Activated CD8-positive, alpha-beta memory T cell treated with anti-CD3 and anti-CD28 coated beads, Interleukin-2, amount 50 U/mL, for 1 hour (primary cell): ENCODE data around the gene YTHDF2.
"Not testable (repeated sequence)": the region's sequence is repeated elsewhere in the genome, so short reads cannot be mapped to it uniquely, and the experiment has no call there.

Experiments
- DNase-seq: peaks from one replicate; pipeline ENCODE4 v3.0.0-alpha.2; 2020; ENCODE audit errors: extremely low read depth

The YTHDF2 gene

GRCh38 chr1:28736450-28737306 lies at the start of gene YTHDF2:
TSS of gene YTHDF2 (plus strand) at chr1:28736940. CDS start at chr1:28737121, 181 bp downstream.
- peak; percentile 90 for DNase-seq

- DNase-seq, result not testable (repeated sequence)
Measured at GRCh38 chr1:28691627-28692026, 45.1 kb upstream of the YTHDF2 start.

GRCh38 chr1:28703629-28704028 lies 33.1 kb upstream of the YTHDF2 start:
- DNase-seq, result no peak

GRCh38 chr1:28716336-28716735 lies 20.4 kb upstream of the YTHDF2 start:
- DNase-seq, result no peak

GRCh38 chr1:28718166-28718565 lies 18.6 kb upstream of the YTHDF2 start:
- no peak for DNase-seq

GRCh38 chr1:28718586-28719331 lies 18.0 kb upstream of the YTHDF2 start:
- DNase-seq, result no peak

GRCh38 chr1:28719332-28719619 lies 17.5 kb upstream of the YTHDF2 start:
- DNase-seq, result no peak

GRCh38 chr1:28720376-28720775 lies 16.4 kb upstream of the YTHDF2 start:
- no peak for DNase-seq

GRCh38 chr1:28721927-28722326 lies 14.8 kb upstream of the YTHDF2 start:
- DNase-seq, result not testable (repeated sequence)

GRCh38 chr1:28725365-28725764 lies 11.4 kb upstream of the YTHDF2 start:
- DNase-seq, result not testable (repeated sequence)

- DNase-seq, result no peak
Measured at GRCh38 chr1:28735961-28736449, 735 bp upstream of the YTHDF2 start.

GRCh38 chr1:28737307-28738132 lies 780 bp downstream of the YTHDF2 start:
- DNase-seq, result no peak

- DNase-seq, result no peak
Measured at GRCh38 chr1:28740118-28740517, 3.4 kb downstream of the YTHDF2 start.

- DNase-seq, result no peak
Measured at GRCh38 chr1:28744184-28744583, 7.4 kb downstream of the YTHDF2 start.

- no peak for DNase-seq
Measured at GRCh38 chr1:28745653-28746173, 9.0 kb downstream of the YTHDF2 start.

- no peak for DNase-seq
Measured at GRCh38 chr1:28750330-28750729, 13.6 kb downstream of the YTHDF2 start.

GRCh38 chr1:28750771-28751294 lies 14.1 kb downstream of the YTHDF2 start:
- not testable (repeated sequence) for DNase-seq

GRCh38 chr1:28751315-28752060 lies 14.7 kb downstream of the YTHDF2 start:
- DNase-seq, result no peak

- no peak for DNase-seq
Measured at GRCh38 chr1:28755701-28756100, 19.0 kb downstream of the YTHDF2 start.

- DNase-seq, result no peak
Measured at GRCh38 chr1:28756846-28757245, 20.1 kb downstream of the YTHDF2 start.

- no peak for DNase-seq
Measured at GRCh38 chr1:28758420-28758819, 21.7 kb downstream of the YTHDF2 start.
